Neural cell (in vitro differentiated cells): ENCODE measurements around the gene ZNF697.

ENCODE experiments used
- POLR2AphosphoS5 ChIP-seq: IDR thresholded peaks from 2 replicates; pipeline ENCODE4 v1.6.1; 2012
- RAD21 ChIP-seq: fragments of 450-650 bp; conservative IDR thresholded peaks from 2 replicates; pipeline ENCODE4 v1.6.1; 2014; ENCODE audit warnings: antibody characterized with exemption, mild to moderate bottlenecking, moderate library complexity
- TF ChIP-seq, protein P1 (sequence below): fragments of 450-650 bp; IDR thresholded peaks from 2 replicates; pipeline ENCODE4 v1.5.1; 2014; ENCODE audit warnings: antibody characterized with exemption, mild to moderate bottlenecking, moderate library complexity; ENCODE audit not compliant: poor library complexity, severe bottlenecking

DNA sequence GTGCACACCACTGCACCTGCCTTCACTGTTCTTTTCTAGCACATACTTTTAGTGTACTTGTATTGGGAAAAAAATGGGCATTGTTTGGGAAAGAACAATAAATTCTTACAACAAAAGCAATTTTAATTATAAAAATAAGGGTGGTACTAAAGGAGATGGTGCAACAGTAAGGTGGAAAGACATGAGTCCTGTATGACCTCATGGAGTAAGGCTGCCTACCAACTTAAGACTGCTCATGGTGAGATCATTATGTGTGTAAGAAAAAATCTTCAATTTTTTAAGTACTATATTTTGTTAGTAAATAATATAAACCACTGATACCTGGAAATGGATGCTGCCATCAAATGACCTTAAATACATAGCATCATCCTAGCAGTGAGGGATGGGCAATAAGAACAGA lies 34.1 kb upstream of the ZNF697 start:
- TF ChIP-seq POLR2AphosphoS5 = no peak
- no peak for TF ChIP-seq RAD21
- TF ChIP-seq, protein P1, sequence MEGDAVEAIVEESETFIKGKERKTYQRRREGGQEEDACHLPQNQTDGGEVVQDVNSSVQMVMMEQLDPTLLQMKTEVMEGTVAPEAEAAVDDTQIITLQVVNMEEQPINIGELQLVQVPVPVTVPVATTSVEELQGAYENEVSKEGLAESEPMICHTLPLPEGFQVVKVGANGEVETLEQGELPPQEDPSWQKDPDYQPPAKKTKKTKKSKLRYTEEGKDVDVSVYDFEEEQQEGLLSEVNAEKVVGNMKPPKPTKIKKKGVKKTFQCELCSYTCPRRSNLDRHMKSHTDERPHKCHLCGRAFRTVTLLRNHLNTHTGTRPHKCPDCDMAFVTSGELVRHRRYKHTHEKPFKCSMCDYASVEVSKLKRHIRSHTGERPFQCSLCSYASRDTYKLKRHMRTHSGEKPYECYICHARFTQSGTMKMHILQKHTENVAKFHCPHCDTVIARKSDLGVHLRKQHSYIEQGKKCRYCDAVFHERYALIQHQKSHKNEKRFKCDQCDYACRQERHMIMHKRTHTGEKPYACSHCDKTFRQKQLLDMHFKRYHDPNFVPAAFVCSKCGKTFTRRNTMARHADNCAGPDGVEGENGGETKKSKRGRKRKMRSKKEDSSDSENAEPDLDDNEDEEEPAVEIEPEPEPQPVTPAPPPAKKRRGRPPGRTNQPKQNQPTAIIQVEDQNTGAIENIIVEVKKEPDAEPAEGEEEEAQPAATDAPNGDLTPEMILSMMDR = no peak
